Measurements from ENCODE around the gene KHDC1L.
"Not testable (repeated sequence)": the region's sequence is repeated elsewhere in the genome, so short reads cannot be mapped to it uniquely, and the experiment has no call there.

The KHDC1L gene, protein sequence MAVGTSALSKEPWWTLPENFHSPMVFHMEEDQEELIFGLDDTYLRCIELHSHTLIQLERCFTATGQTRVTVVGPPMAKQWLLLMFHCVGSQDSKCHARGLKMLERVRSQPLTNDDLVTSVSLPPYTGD

DNA sequence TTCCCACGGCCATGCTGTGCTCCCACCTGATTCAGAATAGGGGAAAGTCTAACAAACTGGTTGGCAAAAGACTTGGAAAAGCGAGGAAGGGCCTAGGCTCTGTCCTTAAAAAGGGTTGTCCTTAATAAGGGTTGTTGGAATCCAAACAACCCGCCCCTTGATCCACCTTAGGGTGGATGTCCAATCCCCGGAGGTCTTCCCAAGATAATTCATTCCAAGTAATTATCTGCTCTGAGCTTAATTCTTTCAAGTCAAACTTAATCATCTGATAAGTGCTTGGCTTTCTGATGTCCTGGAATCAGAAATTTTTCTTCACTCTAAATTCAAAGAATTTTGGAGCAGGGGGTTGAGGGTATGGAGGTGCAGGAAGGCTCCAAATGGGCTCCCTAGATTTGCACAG is at the start of gene KHDC1L:
TSS of gene KHDC1L (minus strand) at position 101 of the 400 bp plus-strand sequence. CDS start at position 13, 88 bp downstream.
- DNase-seq (ENCODE audit: low read depth, low spot score), result no peak

DNA sequence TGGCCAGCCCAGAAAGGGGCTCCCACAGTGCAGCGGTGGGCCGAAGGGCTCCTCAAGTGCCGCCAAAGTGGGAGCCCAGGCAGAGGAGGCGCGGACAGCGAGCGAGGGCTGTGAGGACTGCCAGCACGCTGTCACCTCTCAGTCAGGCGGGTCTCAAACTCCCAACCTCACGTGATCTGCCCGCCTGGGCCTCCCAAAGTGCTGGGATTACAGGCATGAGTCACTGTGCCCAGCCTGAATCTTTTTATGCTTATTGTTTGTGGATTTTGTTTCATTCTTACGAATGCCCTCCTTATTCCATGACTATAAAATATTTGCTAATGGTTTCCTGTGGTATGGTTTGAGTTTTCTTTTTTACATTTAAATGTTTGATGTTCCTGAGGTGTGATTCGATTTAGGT is 44.0 kb upstream of the KHDC1L start:
- DNase-seq (ENCODE audit: low read depth, low spot score), result not testable (repeated sequence)

- DNase-seq (ENCODE audit: low read depth, low spot score), result not testable (repeated sequence)
Measured at GRCh38 chr6:73268896-73269295, 43.6 kb upstream of the KHDC1L start.

GRCh38 chr6:73264446-73264845 is 39.1 kb upstream of the KHDC1L start:
- peak; percentile 9 for DNase-seq (ENCODE audit: low read depth, low spot score)

DNA sequence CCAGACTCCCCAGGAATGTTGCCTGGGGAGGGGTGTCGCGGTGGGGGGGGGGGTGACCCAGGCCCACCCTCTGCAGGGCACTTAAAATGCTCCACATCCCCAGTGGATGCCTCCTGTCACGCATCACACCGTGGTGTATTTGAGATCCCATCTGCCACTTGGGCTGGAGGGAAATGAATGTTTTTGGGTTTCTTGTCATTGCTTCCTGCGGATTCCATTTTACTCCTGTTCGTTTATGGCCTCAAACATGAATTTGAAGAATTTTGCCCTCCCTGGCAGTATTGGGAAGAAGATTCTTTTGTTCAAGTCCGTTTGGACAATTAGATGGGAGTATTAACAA is 38.2 kb upstream of the KHDC1L start:
- DNase-seq (ENCODE audit: low read depth, low spot score), result no peak

GRCh38 chr6:73262671-73263569 is 37.6 kb upstream of the KHDC1L start, which contains the start of gene KHDC1:
KHDC1 (minus strand) TSS chr6:73263196; CDS start chr6:73242517, 20,679 bp downstream.
- DNase-seq (ENCODE audit: low read depth, low spot score), result peak; percentile 69

DNA sequence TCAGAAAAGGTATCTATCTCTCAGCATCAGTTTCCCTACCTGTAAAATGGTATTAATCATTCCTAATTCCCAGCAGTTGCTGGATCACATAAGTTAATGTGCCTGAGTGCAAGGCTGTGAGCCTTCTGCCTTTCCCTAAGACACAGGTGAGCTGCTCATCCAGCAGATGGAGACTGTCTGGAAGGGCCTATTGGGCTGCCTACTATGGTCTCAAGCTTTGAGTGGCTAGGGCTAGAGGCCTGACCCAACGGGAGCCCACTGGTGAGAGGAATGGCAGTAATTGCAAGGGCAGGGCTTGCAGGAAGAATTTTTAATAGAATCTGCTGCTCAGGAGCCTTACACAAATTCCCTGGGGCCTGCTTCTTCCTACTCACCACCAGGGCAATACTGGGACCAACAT is 33.4 kb upstream of the KHDC1L start:
- DNase-seq (ENCODE audit: low read depth, low spot score), result peak; percentile 6

DNA sequence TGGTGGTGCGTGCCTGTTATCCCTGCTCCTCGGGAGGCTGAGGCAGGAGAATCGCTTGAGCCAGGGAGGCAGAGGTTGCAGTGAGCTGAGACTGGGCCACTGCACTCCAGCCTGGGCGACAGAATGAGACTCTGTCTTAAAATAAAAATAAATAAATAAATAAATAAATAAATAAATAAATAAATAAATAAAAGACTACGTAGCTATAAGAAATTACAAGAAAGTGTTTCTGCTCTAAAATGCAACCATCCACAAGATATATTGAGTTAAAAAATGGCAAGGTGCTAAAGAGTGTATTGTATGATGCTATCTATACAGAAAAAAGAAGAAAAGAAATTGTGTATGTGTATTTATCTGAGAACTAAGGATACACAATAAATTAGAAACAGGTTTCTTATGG is 29.0 kb upstream of the KHDC1L start:
- not testable (repeated sequence) for DNase-seq (ENCODE audit: low read depth, low spot score)

- no peak for DNase-seq (ENCODE audit: low read depth, low spot score)
Measured at GRCh38 chr6:73252703-73253102, 27.4 kb upstream of the KHDC1L start.

- no peak for DNase-seq (ENCODE audit: low read depth, low spot score)
Measured at GRCh38 chr6:73250016-73250415, 24.7 kb upstream of the KHDC1L start.

DNA sequence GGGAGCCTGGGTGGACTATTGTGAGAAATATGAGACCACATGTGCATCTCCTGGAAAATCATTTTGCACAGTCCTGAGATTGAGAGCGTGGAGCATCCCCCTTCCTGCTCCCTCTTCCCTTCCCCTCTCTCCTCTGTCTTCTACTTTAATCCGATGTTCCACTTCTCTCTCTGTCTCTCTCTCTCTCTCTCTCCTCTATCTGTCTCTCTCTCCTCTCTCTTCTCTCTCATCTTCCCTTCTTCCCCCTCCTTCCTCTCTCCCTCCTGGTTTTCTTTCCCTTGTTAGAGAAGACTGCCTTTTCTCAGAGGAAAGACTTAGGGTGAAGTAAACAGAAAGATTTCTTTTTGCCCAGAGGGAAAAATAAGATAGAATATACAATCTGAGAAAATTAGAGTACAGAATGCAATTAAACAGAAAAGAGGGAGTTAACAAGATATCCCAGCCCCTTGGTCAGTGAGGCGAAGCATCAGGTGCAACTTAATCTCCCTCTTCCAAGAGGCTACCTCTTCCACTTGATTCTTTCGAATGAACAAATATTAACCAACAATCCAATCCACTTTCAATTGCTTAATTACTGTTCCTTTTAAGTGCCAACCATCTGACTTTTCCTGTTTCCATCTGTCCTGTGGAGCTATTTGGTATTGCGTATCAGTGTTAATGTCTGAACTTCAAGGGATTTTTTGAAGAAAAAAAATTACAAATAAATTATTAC is 23.1 kb upstream of the KHDC1L start:
- DNase-seq (ENCODE audit: low read depth, low spot score), result no peak

DNA sequence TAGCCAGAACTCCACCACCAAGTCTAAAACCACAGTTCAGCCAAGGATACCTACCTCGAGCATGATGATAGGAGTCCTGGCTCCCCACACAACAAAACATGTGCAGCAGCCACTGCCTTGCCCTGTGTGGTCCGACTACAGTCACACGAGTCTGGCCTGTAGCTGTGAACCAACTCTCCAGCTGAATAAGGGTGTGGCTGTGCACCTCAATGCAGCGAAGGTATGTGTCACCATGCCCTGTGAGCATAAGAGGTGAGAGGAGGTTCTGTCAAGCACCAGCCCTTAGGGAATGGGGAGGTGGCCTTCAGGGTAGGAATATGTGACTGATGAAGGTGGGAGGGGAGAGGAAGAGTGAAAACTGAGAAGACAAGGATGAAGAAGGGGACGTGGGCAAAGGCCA is 16.7 kb upstream of the KHDC1L start:
- DNase-seq (ENCODE audit: low read depth, low spot score), result no peak

DNA sequence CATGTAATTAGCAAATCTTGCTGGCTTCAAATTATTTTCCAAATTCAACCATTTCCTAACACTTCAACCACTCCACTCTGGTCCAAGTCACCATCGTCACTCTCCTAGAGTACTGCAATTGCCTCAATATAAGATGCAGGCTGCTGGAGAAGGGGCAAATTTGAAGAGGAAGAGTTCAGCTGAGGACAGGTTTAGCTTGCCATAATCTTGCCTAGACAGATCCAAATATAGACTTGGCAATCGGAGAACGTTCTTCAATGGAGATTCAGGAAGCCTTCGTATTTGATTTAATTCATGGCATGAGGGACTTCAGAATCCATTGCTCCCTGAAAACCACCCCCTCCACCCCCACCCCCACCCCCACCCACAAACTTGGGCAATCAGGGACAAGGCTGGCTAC is 15.4 kb upstream of the KHDC1L start:
- no peak for DNase-seq (ENCODE audit: low read depth, low spot score)

DNA sequence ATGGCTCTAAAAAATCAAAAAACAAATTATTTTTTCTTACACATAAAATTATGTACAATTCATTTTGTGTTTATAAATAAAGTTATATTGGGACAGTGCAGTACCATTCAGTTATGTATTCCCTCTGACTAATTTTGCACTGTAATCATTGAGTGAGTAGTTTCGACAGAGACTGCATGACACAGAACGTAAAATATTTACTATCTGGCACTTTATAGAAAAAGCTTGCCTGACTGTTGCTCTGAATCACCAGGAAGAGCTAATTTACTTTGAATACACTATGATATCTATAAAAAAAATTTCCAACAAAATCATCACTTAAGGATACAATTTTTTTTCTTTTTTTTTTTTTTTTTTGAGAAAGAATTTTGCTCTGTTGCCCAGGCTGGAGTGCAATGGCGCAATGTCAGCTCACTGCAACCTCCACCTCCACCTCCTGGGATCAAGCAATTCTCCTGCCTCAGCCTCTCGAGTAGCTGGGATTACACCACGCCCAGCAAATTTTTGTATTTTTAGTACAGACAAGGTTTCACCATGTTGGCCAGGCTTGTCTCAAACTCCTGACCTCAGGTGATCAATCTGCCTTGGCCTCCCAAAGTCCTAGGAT is 11.0 kb upstream of the KHDC1L start:
- DNase-seq (ENCODE audit: low read depth, low spot score), result no peak

GRCh38 chr6:73234733-73235132 is 9.4 kb upstream of the KHDC1L start:
- no peak for DNase-seq (ENCODE audit: low read depth, low spot score)

GRCh38 chr6:73233971-73234370 is 8.7 kb upstream of the KHDC1L start:
- not testable (repeated sequence) for DNase-seq (ENCODE audit: low read depth, low spot score)

DNA sequence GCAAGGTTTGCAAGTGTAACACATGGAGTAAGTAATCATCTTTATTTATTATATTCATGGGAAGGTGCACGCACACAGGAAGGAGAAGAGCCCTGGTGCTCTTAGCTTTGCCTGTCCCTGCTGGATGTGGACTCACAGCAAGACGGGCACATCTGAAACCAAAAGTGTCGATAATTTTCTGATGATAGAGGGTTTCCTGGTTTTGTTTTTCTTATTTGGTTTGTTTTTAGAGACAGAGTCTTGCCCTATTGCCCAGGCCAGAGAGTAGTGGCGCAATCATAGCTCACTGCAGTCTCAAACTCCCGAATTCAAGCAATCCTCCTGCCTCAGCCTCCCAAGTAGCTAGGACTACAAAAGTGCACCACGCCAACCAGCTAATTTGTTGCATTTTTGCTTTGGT is 7.8 kb upstream of the KHDC1L start:
- no peak for DNase-seq (ENCODE audit: low read depth, low spot score)

DNA sequence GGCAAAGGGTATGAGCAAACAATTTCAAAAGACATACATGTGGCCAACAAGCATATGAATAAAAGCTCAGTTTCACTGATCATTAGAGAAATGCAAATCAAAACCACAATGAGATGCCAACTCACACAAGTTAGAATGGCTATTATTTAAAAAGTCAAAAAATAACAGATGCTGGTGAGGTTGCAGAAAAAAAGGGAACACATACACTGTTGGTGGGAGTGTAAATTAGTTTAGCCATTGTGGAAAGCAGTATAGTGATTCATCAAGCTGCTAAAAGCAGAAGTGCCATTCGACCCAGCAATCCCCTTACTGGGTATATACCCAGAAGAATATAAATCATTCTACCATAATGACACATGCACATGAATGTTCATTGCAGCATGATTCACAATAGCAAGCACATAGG is 6.7 kb upstream of the KHDC1L start:
- DNase-seq (ENCODE audit: low read depth, low spot score), result no peak

DNA sequence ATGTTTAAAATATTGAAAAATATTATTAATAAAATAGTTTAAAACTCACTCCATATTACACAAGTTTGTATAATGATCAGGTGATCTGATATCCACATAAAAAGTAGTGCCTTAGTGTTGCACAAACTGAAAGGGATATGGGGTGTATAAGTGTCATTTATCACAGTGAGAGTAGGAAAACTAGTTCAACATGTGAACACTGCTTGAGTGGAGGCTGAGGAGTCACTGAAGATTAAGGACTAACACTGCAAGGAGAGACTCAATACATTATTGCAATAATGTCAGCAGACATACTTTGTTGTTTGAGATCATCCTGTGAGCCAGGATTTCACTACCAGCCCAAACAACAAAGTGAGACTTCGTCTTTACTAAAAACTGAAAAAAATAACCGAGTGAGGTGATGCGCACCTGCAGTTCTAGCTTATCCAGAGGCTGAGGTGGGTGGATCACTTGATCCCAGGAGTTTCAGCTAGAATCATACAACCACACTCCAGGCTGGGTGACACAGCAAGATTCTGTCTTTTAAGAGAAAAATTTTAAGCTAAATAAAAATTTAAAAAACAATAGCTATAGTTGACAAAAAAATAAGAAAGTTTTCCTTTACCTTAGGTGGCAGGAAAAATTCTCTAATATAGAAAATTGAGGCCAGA is 2.4 kb upstream of the KHDC1L start:
- no peak for DNase-seq (ENCODE audit: low read depth, low spot score)

- DNase-seq (ENCODE audit: low read depth, low spot score), result no peak
Measured at GRCh38 chr6:73216859-73217258, 8.4 kb downstream of the KHDC1L start.

DNA sequence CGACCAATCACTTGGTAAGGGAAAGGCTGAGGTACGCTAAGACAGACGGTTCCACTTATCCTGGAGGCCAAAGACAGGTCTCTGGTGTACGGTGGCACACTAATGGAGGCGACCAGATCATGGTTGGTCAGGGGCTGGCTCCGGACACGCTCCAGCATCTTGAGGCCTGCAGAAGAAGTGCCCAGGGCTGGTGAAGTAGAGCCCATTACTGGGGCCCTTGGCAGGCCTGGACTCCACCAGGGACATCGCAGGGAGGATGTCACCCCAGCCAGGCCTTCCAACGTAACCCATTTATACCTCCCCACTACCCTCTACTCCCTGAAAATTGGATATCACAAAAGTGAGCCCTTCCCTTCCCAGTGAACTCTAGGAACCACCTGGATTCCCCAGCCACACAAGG is 16.2 kb downstream of the KHDC1L start:
- DNase-seq (ENCODE audit: low read depth, low spot score), result no peak

Measured in ELF-1 (cell line).